Measurements from ENCODE around the gene CLSTN2.

Gene CLSTN2

GRCh38 chr3:140052771-140053702 lies 118.1 kb downstream of the CLSTN2 start:
- DNase-seq (ENCODE audit: low spot score), result no peak

GRCh38 chr3:140053794-140054193 lies 118.8 kb downstream of the CLSTN2 start:
- DNase-seq (ENCODE audit: low spot score), result no peak

GRCh38 chr3:140055092-140055791 lies 120.3 kb downstream of the CLSTN2 start:
- DNase-seq (ENCODE audit: low spot score), result no peak

- DNase-seq (ENCODE audit: low spot score), result no peak
Observed at GRCh38 chr3:140056047-140056446, 121.1 kb downstream of the CLSTN2 start.

GRCh38 chr3:140061211-140061610 lies 126.2 kb downstream of the CLSTN2 start:
- DNase-seq (ENCODE audit: low spot score), result no peak

- DNase-seq (ENCODE audit: low spot score), result no peak
Observed at GRCh38 chr3:140062461-140062860, 127.5 kb downstream of the CLSTN2 start.

- no peak for DNase-seq (ENCODE audit: low spot score)
Observed at GRCh38 chr3:140067487-140067886, 132.5 kb downstream of the CLSTN2 start.

- no peak for DNase-seq (ENCODE audit: low spot score)
Observed at GRCh38 chr3:140068494-140069017, 133.6 kb downstream of the CLSTN2 start.

- no peak for DNase-seq (ENCODE audit: low spot score)
Observed at GRCh38 chr3:140073278-140074045, 138.5 kb downstream of the CLSTN2 start.

- DNase-seq (ENCODE audit: low spot score), result no peak
Observed at GRCh38 chr3:140076552-140076951, 141.6 kb downstream of the CLSTN2 start.

GRCh38 chr3:140077406-140077805 lies 142.4 kb downstream of the CLSTN2 start:
- DNase-seq (ENCODE audit: low spot score), result no peak

GRCh38 chr3:140078343-140078742 lies 143.4 kb downstream of the CLSTN2 start:
- DNase-seq (ENCODE audit: low spot score), result no peak

- DNase-seq (ENCODE audit: low spot score), result no peak
Observed at GRCh38 chr3:140078940-140079339, 144.0 kb downstream of the CLSTN2 start.

- DNase-seq (ENCODE audit: low spot score), result no peak
Observed at GRCh38 chr3:140081887-140082286, 146.9 kb downstream of the CLSTN2 start.

GRCh38 chr3:140085001-140085400 lies 150.0 kb downstream of the CLSTN2 start:
- no peak for DNase-seq (ENCODE audit: low spot score)

GRCh38 chr3:140086642-140087041 lies 151.7 kb downstream of the CLSTN2 start:
- DNase-seq (ENCODE audit: low spot score), result no peak

- no peak for DNase-seq (ENCODE audit: low spot score)
Observed at GRCh38 chr3:140088058-140088457, 153.1 kb downstream of the CLSTN2 start.

- DNase-seq (ENCODE audit: low spot score), result no peak
Observed at GRCh38 chr3:140088513-140088912, 153.5 kb downstream of the CLSTN2 start.

GRCh38 chr3:140089403-140090072 lies 154.6 kb downstream of the CLSTN2 start:
- no peak for DNase-seq (ENCODE audit: low spot score)

GRCh38 chr3:140091143-140091542 lies 156.2 kb downstream of the CLSTN2 start:
- peak; percentile 24 for DNase-seq (ENCODE audit: low spot score)

GRCh38 chr3:140092848-140093536 lies 158.0 kb downstream of the CLSTN2 start:
- DNase-seq (ENCODE audit: low spot score), result peak; percentile 21

Measured in pons (tissue), 1 donor.